AG04449 (cell line): Measurements from ENCODE around the gene THOC6.

Source experiments
- CTCF ChIA-PET: fragments of 350-600 bp; formaldehyde crosslinking; extraction: SDS; loops from one replicate; lab custom pipeline; 2021; ENCODE audit warnings: antibody characterized with exemption; lab: Yijun Ruan, JAX
- POLR2A ChIA-PET: fragments of 400-600, 350-600 bp; formaldehyde crosslinking; extraction: SDS; loops from one replicate; lab custom pipeline; 2020; ENCODE audit warnings: antibody characterized with exemption, inconsistent platforms; lab: Yijun Ruan, JAX
- DNase-seq: peaks from one replicate; pipeline ENCODE4 v3.0.0-alpha.2; 2010; ENCODE audit warnings: low read depth, low spot score
- H3K4me3 ChIP-seq: 2 replicates; pipeline ENCODE4 v1.5.1; 2011; ENCODE audit warnings: low read depth, mild to moderate bottlenecking, control low read depth, low read length
- CTCF ChIP-seq: IDR thresholded peaks from one replicate; pipeline ENCODE4 v1.5.1; 2011; ENCODE audit warnings: mild to moderate bottlenecking, moderate library complexity, low read length, control low read depth, inconsistent platforms; ENCODE audit not compliant: insufficient read depth; ENCODE audit errors: missing control alignments

Gene THOC6

GRCh38 chr16:2987833-2988232, 36.0 kb upstream of the THOC6 start:
- POLR2A ChIA-PET, result no interaction called here
- DNase-seq, result no peak
- CTCF ChIA-PET, result no interaction called here
- no peak for TF ChIP-seq CTCF
- no peak overlapping the region for H3K4me3 ChIP-seq

- CTCF ChIA-PET, result no interaction called here
- TF ChIP-seq CTCF, result no peak
- DNase-seq, result no peak
- H3K4me3 ChIP-seq, result no peak overlapping the region
- POLR2A ChIA-PET, result interaction anchor here (0.5 kb wide), 1 partner anchor 32 kb away, joined by 3 read pairs; no protein-coding TSS in a partner anchor
Measured at GRCh38 chr16:2988590-2989099, 35.2 kb upstream of the THOC6 start.

GRCh38 chr16:2990891-2991290, 32.9 kb upstream of the THOC6 start:
- POLR2A ChIA-PET, result no interaction called here
- no peak overlapping the region for H3K4me3 ChIP-seq
- TF ChIP-seq CTCF, result no peak
- no peak for DNase-seq
- CTCF ChIA-PET, result no interaction called here

- no peak overlapping the region for H3K4me3 ChIP-seq
- no peak for TF ChIP-seq CTCF
- CTCF ChIA-PET, result no interaction called here
- no peak for DNase-seq
- POLR2A ChIA-PET, result no interaction called here
Measured at GRCh38 chr16:2991566-2992261, 32.1 kb upstream of the THOC6 start.

- POLR2A ChIA-PET, result no interaction called here
- TF ChIP-seq CTCF, result no peak
- CTCF ChIA-PET, result interaction anchor here (1.1 to 1.3 kb wide), 2 partner anchors 10 to 11 kb away, joined by 4 to 5 read pairs; no protein-coding TSS in a partner anchor
- H3K4me3 ChIP-seq, result no peak overlapping the region
- DNase-seq, result no peak
Measured at GRCh38 chr16:2992383-2993081, 31.3 kb upstream of the THOC6 start.

GRCh38 chr16:2996298-2996697, 27.5 kb upstream of the THOC6 start:
- H3K4me3 ChIP-seq, result no peak overlapping the region
- no peak for DNase-seq
- POLR2A ChIA-PET, result no interaction called here
- TF ChIP-seq CTCF, result no peak
- CTCF ChIA-PET, result interaction anchor here (1.5 kb wide), 1 partner anchor 15 kb away, joined by 5 read pairs; the partner anchor contains the start of gene PKMYT1
